GM12865 (cell line): ENCODE data around the gene UBXN2A.
A peak's percentile ranks its signal among the peaks of the same experiment; 100 is the strongest.
"Not testable (repeated sequence)": the region's sequence is repeated elsewhere in the genome, so short reads cannot be mapped to it uniquely, and the experiment has no call there.

Source experiments
- DNase-seq: peaks from one replicate; pipeline ENCODE4 v3.0.0; 2010; ENCODE audit warnings: low read depth
- H3K4me3 ChIP-seq: 2 replicates; pipeline ENCODE4 v1.5.1; 2011; ENCODE audit warnings: mild to moderate bottlenecking, low read depth, low read length, control low read depth
- CTCF ChIP-seq: IDR thresholded peaks from 2 replicates; pipeline ENCODE4 v1.5.1; 2011; ENCODE audit warnings: low read length, control low read depth, low read depth, inconsistent platforms; ENCODE audit not compliant: insufficient read depth; ENCODE audit errors: missing control alignments

Gene UBXN2A

GRCh38 chr2:23941644-23942043 lies 1.4 kb downstream of the UBXN2A start:
- DNase-seq, result no peak
- peak overlapping the region; percentile 58 for H3K4me3 ChIP-seq
- TF ChIP-seq CTCF, result no peak

GRCh38 chr2:23943666-23944065 lies 3.4 kb downstream of the UBXN2A start:
- no peak overlapping the region for H3K4me3 ChIP-seq
- no peak for DNase-seq
- TF ChIP-seq CTCF, result no peak

GRCh38 chr2:23944527-23944926 lies 4.3 kb downstream of the UBXN2A start:
- no peak for DNase-seq
- no peak for TF ChIP-seq CTCF
- H3K4me3 ChIP-seq, result no peak overlapping the region

GRCh38 chr2:23944976-23945375 lies 4.7 kb downstream of the UBXN2A start:
- DNase-seq, result no peak
- TF ChIP-seq CTCF, result no peak

GRCh38 chr2:23947350-23947749 lies 7.1 kb downstream of the UBXN2A start:
- no peak for TF ChIP-seq CTCF
- no peak overlapping the region for H3K4me3 ChIP-seq
- no peak for DNase-seq

More at GRCh38 chr2:23944976-23945375, 4.7 kb downstream of the UBXN2A start:
- no peak overlapping the region for H3K4me3 ChIP-seq

GRCh38 chr2:23952558-23952957 lies 12.3 kb downstream of the UBXN2A start:
- not testable (repeated sequence) for H3K4me3 ChIP-seq, DNase-seq

GRCh38 chr2:23953625-23954024 lies 13.4 kb downstream of the UBXN2A start:
- H3K4me3 ChIP-seq, result no peak overlapping the region
- TF ChIP-seq CTCF, result no peak
- DNase-seq, result no peak

GRCh38 chr2:23954325-23955014 lies 14.2 kb downstream of the UBXN2A start:
- peak; percentile 41 for DNase-seq
- TF ChIP-seq CTCF, result peak; percentile 11
- H3K4me3 ChIP-seq, result no peak overlapping the region
